Measurements from ENCODE around the gene TUT4. TPM values are rescaled to one million over a fixed set of nuclear protein-coding genes. Genes with fewer than 3 reads are reported as not detected.

Gene TUT4
- total RNA-seq, 1 experiment from 2014 or later = 37.4 TPM

DNA sequence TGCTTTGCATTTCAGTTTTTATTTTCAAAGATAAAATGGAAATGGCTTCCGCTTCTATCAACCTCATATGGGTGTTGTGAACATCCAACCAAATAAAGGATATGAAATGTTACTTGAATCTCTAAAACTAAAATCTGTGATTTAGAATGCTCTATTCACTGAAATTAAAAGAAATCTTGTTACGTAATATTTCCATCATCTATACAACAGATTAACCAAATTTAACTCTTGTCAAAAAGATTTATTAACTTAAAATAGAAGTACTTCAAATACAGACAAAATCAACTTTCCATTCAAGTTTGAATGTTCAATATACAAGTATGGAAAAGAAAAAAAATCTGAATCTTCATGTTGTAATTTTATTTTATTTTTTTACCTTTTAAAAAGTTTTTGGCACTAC, 129.8 kb downstream of the TUT4 start:
- Histone ChIP-seq H3K9me3 (ENCODE audit: low read length) (no peaks in the 10 kb centered on the region), H3K4me3 (ENCODE audit: low read length) (no peak overlapping the region), H3K9ac (ENCODE audit: low read length) (no peak overlapping the region), H3K79me2 (ENCODE audit: low read length) (no peaks in the 10 kb centered on the region), H3K36me3 (ENCODE audit: low read depth, low read length) (peaks cover 42% of the 10 kb centered on the region; the same call in 1 of the 2 replicates), H3F3A (ENCODE audit: low read length, unreplicated experiment) (no peaks in the 10 kb centered on the region), H3K27ac (ENCODE audit: low read length) (no peak overlapping the region), H2AFZ (ENCODE audit: low read length) (no peak overlapping the region), H3K9me2 (replicated peaks; ENCODE audit: low read length) (no peaks in the 10 kb centered on the region), H3K4me2 (ENCODE audit: low read length) (no peak overlapping the region), H3K4me1 (ENCODE audit: insufficient read depth, low read length) (peaks cover 14% of the 10 kb centered on the region; the same call in 1 of the 2 replicates), H4K20me1 (ENCODE audit: low read length) (no peaks in the 10 kb centered on the region), H3K27me3 (ENCODE audit: low read length) (no peaks in the 10 kb centered on the region)
- intact Hi-C loops (cut with micrococcal nuclease) = no loop called here
- TF ChIP-seq, protein P1, sequence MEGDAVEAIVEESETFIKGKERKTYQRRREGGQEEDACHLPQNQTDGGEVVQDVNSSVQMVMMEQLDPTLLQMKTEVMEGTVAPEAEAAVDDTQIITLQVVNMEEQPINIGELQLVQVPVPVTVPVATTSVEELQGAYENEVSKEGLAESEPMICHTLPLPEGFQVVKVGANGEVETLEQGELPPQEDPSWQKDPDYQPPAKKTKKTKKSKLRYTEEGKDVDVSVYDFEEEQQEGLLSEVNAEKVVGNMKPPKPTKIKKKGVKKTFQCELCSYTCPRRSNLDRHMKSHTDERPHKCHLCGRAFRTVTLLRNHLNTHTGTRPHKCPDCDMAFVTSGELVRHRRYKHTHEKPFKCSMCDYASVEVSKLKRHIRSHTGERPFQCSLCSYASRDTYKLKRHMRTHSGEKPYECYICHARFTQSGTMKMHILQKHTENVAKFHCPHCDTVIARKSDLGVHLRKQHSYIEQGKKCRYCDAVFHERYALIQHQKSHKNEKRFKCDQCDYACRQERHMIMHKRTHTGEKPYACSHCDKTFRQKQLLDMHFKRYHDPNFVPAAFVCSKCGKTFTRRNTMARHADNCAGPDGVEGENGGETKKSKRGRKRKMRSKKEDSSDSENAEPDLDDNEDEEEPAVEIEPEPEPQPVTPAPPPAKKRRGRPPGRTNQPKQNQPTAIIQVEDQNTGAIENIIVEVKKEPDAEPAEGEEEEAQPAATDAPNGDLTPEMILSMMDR (conservative IDR thresholded peaks at IDR 0.05; ENCODE audit: low read depth, low read length) = no peak
- TF ChIP-seq EZH2phosphoT487 (IDR thresholded peaks at IDR 0.05; ENCODE audit: borderline replicate concordance, low read length) (no peak), EZH2 (IDR thresholded peaks at IDR 0.05; ENCODE audit: low read length, unreplicated experiment) (no peak)
- CTCF ChIA-PET = no interaction called here
- ATAC-seq = no peak
- BruUV-seq (replicated peaks) = no TSS peak
- no peak for DNase-seq
- POLR2A ChIA-PET (ENCODE audit: unreplicated experiment) = no interaction called here

DNA sequence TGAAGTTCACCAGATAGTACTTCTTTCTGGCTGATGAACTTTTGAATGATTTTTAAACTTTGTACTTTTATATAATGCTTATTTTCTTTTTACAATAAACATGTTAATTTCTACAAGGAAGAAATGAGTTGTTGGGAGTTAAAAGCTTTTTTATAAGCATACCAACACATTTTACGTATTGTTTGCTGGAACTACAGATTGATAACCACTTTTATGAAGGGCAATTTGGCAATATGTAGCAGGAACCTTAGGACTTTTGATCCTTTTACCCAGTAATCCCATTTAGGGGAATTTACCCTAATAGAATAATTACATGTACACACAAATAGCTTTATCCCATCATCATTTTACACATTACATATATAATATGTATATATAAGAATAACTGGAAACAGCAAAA, 132.2 kb downstream of the TUT4 start:
- H3K4me3 ChIP-seq (ENCODE audit: low read length) = no peak overlapping the region
- no peaks in the 10 kb centered on the region for H3K9me2 ChIP-seq (replicated peaks; ENCODE audit: low read length)
- ChIA-PET CTCF (no interaction called here), POLR2A (ENCODE audit: unreplicated experiment) (no interaction called here)
- BruUV-seq (replicated peaks) = no TSS peak
- ATAC-seq = no peak
- H2AFZ ChIP-seq (ENCODE audit: low read length) = no peak overlapping the region
- DNase-seq = no peak
- no peaks in the 10 kb centered on the region for H3K9me3 ChIP-seq (ENCODE audit: low read length)
- no peak overlapping the region for H3K9ac ChIP-seq (ENCODE audit: low read length)
- H3K27ac ChIP-seq (ENCODE audit: low read length) = no peak overlapping the region
- intact Hi-C loops (cut with micrococcal nuclease) = no loop called here
- H3F3A ChIP-seq (ENCODE audit: low read length, unreplicated experiment) = no peaks in the 10 kb centered on the region
- TF ChIP-seq, protein P1 (conservative IDR thresholded peaks at IDR 0.05; ENCODE audit: low read depth, low read length) = no peak
- TF ChIP-seq EZH2phosphoT487 (IDR thresholded peaks at IDR 0.05; ENCODE audit: borderline replicate concordance, low read length) (no peak), EZH2 (IDR thresholded peaks at IDR 0.05; ENCODE audit: low read length, unreplicated experiment) (no peak)
- peaks cover 4% of the 10 kb centered on the region; the same call in 1 of the 2 replicates for H3K4me1 ChIP-seq (ENCODE audit: insufficient read depth, low read length)
- H3K79me2 ChIP-seq (ENCODE audit: low read length) = no peaks in the 10 kb centered on the region
- H4K20me1 ChIP-seq (ENCODE audit: low read length) = no peaks in the 10 kb centered on the region
- H3K4me2 ChIP-seq (ENCODE audit: low read length) = no peak overlapping the region
- H3K27me3 ChIP-seq (ENCODE audit: low read length) = no peaks in the 10 kb centered on the region
- peaks cover 60% of the 10 kb centered on the region; the same call in 1 of the 2 replicates for H3K36me3 ChIP-seq (ENCODE audit: low read depth, low read length)

DNA sequence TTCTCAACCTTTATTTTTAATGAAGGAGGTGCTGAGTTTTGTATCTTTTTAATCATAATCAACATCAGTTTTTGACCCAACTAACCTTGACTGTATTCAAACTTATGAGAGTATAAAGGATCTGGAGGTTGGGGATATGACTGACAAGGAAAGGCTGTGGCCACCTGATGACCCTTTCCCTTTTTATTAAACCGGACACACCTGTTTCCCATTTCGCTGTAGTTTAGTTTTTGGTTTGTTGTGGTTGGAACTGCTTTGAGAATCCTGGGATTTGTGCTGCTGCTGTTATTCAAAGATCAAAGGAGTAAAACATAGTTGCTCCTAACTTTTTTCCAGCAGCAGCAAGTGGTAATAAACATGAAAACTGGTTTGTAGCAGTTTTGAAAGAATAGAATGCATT, 136.1 kb downstream of the TUT4 start:
- no TSS peak for BruUV-seq (replicated peaks)
- ChIA-PET CTCF (no interaction called here), POLR2A (ENCODE audit: unreplicated experiment) (no interaction called here)
- DNase-seq (no peak), ATAC-seq (no peak)
- H3K9me2 ChIP-seq (replicated peaks; ENCODE audit: low read length) = no peaks in the 10 kb centered on the region
- no peak overlapping the region for H2AFZ ChIP-seq (ENCODE audit: low read length)
- TF ChIP-seq, protein P1 (conservative IDR thresholded peaks at IDR 0.05; ENCODE audit: low read depth, low read length) = no peak
- TF ChIP-seq EZH2 (IDR thresholded peaks at IDR 0.05; ENCODE audit: low read length, unreplicated experiment) = no peak
- no peak for TF ChIP-seq EZH2phosphoT487 (IDR thresholded peaks at IDR 0.05; ENCODE audit: borderline replicate concordance, low read length)
- H3K4me1 ChIP-seq (ENCODE audit: insufficient read depth, low read length) = no peaks in the 10 kb centered on the region
- H3K27me3 ChIP-seq (ENCODE audit: low read length) = no peaks in the 10 kb centered on the region
- H3K9me3 ChIP-seq (ENCODE audit: low read length) = no peaks in the 10 kb centered on the region
- intact Hi-C loops (cut with micrococcal nuclease) = no loop called here
- H3K79me2 ChIP-seq (ENCODE audit: low read length) = no peaks in the 10 kb centered on the region
- no peak overlapping the region for H3K4me3 ChIP-seq (ENCODE audit: low read length)
- H3K27ac ChIP-seq (ENCODE audit: low read length) = no peak overlapping the region
- H3K4me2 ChIP-seq (ENCODE audit: low read length) = no peak overlapping the region
- peaks cover 72% of the 10 kb centered on the region for H3K36me3 ChIP-seq (ENCODE audit: low read depth, low read length)
- H4K20me1 ChIP-seq (ENCODE audit: low read length) = no peaks in the 10 kb centered on the region
- no peaks in the 10 kb centered on the region for H3F3A ChIP-seq (ENCODE audit: low read length, unreplicated experiment)
- H3K9ac ChIP-seq (ENCODE audit: low read length) = no peak overlapping the region
